Thyroid gland (tissue), 4 donors: Measurements from ENCODE around the gene ZC3H7B. TPM values are rescaled to one million over a fixed set of nuclear protein-coding genes. Genes with fewer than 3 reads are reported as not detected.

Experiments
- DNase-seq, 2 donors: peaks; one replicate each; pipeline ENCODE4 v3.0.0-alpha.2; 2019
- H3K27ac ChIP-seq, 3 donors: fragments of 200-600 bp; sonication (generic); 1 replicate in 2 of 3; 2 replicates in 1 of 3; pipeline ENCODE4 v1.5.1; 2016 to 2019; ENCODE audit warnings: mild to moderate bottlenecking in 1 of 3, moderate library complexity in 1 of 3
- H3K27me3 ChIP-seq: fragments of 200-600 bp; sonication (generic); one replicate; pipeline ENCODE4 v1.5.1; 2019
- H3K36me3 ChIP-seq, 2 donors: fragments of 200-600 bp; sonication (generic); one replicate each; pipeline ENCODE4 v1.5.1; 2016 to 2019
- H3K4me1 ChIP-seq, 2 donors: fragments of 200-600 bp; sonication (generic); one replicate each; pipeline ENCODE4 v1.5.1; 2017 to 2019
- H3K4me3 ChIP-seq, 3 donors: fragments of 200-600 bp; sonication (generic); replicated peaks in 1 of 3; 1 replicate in 2 of 3; 2 replicates in 1 of 3; pipeline ENCODE4 v1.5.1; 2016; ENCODE audit warnings: mild to moderate bottlenecking in 1 of 3
- H3K9me3 ChIP-seq: fragments of 200-600 bp; sonication (generic); one replicate; pipeline ENCODE4 v1.5.1; 2017
- POLR2A ChIP-seq, 2 donors: fragments of 450-650 bp; IDR thresholded peaks; one replicate each; pipeline ENCODE4 v1.6.1; 2017; ENCODE audit warnings: antibody characterized with exemption in 2 of 2, mild to moderate bottlenecking in 2 of 2, moderate library complexity in 1 of 2
- WGBS, 2 donors: methylation state at CpG; one replicate each; pipeline ENCODE4 v1.1.5; 2017; 5-methylcytosine and 5-hydroxymethylcytosine counted together
- intact Hi-C: fragments of 100-400 bp; cut with DNase I; formaldehyde crosslinking; loops from one replicate; pipeline ENCODE4 v1.15.1; 2023
- total RNA-seq, 4 donors: library from RNA; depleted of rRNA; stranded (reverse); fragments of >200 nt; gene quantifications; one replicate each; pipeline ENCODE4 v1.2.3, GENCODE V29; 2016
- TF ChIP-seq, protein P1 (sequence below), 6 experiments: fragments of 200-600 bp in 3 of 6; fragments of 450-650 bp in 3 of 6; sonication (generic) in 3 of 6; IDR thresholded peaks; one replicate each; pipeline ENCODE4 v1.5.1; 2016 to 2019; ENCODE audit warnings: antibody characterized with exemption in 6 of 6, mild to moderate bottlenecking in 2 of 6, inconsistent platforms in 1 of 6, moderate library complexity in 1 of 6

ZC3H7B gene
- total RNA-seq, 4 donors from 2014 or later = 77.7 to 100 (median 88.7) TPM

GRCh38 chr22:41311487-41311886 lies 10.2 kb downstream of the ZC3H7B start:
- H3K27me3 ChIP-seq = no peaks in the 10 kb centered on the region
- no peak overlapping the region for H3K27ac ChIP-seq
- H3K36me3 ChIP-seq = no peaks in the 10 kb centered on the region
- intact Hi-C loops = no loop called here
- TF ChIP-seq, protein P1, sequence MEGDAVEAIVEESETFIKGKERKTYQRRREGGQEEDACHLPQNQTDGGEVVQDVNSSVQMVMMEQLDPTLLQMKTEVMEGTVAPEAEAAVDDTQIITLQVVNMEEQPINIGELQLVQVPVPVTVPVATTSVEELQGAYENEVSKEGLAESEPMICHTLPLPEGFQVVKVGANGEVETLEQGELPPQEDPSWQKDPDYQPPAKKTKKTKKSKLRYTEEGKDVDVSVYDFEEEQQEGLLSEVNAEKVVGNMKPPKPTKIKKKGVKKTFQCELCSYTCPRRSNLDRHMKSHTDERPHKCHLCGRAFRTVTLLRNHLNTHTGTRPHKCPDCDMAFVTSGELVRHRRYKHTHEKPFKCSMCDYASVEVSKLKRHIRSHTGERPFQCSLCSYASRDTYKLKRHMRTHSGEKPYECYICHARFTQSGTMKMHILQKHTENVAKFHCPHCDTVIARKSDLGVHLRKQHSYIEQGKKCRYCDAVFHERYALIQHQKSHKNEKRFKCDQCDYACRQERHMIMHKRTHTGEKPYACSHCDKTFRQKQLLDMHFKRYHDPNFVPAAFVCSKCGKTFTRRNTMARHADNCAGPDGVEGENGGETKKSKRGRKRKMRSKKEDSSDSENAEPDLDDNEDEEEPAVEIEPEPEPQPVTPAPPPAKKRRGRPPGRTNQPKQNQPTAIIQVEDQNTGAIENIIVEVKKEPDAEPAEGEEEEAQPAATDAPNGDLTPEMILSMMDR (IDR thresholded peaks at IDR 0.05) = no peak
- no peak for TF ChIP-seq POLR2A (IDR thresholded peaks at IDR 0.05)
- peaks cover 6 to 20% of the 10 kb centered on the region in 2 donors for H3K4me1 ChIP-seq
- 95 to 97% methylated on average over 5 of the region's 5 CpGs for WGBS, 2 donors
- H3K9me3 ChIP-seq = no peaks in the 10 kb centered on the region
- no peak for DNase-seq
- no peak overlapping the region for H3K4me3 ChIP-seq

DNA sequence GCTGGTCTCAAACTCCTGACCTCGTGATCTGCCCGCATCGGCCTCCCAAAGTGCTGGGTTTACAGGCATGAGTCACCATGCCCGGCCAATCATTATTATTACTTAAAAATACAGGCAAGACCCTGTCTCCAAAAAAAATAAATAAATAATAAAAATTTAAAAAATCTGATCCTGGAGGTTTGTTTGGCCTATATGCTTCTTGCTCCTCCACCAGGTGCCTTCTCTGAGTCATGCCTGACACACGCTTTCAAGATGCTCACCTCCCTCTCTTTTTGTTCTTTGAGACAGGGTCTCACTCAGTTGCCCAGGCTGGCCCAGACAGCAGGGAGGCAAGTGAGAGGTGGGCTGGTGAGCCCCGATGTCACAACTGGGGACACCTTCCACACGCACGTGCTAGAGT lies 13.5 kb downstream of the ZC3H7B start:
- H3K4me3 ChIP-seq = no peak overlapping the region
- intact Hi-C loops = no loop called here
- H3K27ac ChIP-seq = no peak overlapping the region
- 95 to 98% methylated on average over 8 of the region's 8 CpGs for WGBS, 2 donors
- H3K9me3 ChIP-seq = no peaks in the 10 kb centered on the region
- H3K4me1 ChIP-seq = peaks cover 14 to 22% of the 10 kb centered on the region in 2 donors
- DNase-seq = no peak
- H3K36me3 ChIP-seq = no peaks in the 10 kb centered on the region
- no peaks in the 10 kb centered on the region for H3K27me3 ChIP-seq
- TF ChIP-seq POLR2A (IDR thresholded peaks at IDR 0.05) = no peak
- TF ChIP-seq, protein P1 (IDR thresholded peaks at IDR 0.05) = no peak

DNA sequence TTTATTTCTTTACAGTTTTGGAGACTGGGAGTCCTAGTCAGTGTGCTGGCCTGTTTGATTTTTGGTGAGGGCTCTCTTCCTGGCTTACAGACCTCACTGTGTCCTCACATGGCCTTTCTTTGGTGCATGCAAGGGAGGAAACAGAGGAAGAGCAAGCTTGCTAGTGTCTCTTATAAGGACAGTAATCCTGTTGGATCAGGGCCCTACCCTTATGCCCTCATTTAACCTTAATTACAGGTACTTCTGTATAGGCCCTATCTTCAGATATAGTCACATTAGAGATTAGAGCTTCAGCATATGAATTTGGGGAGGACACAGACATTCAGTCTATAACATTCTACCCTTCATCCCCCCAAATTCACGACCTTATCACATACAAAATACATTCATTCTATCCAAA lies 14.3 kb downstream of the ZC3H7B start:
- intact Hi-C loops = no loop called here
- Histone ChIP-seq H3K4me3 (no peak overlapping the region), H3K36me3 (no peaks in the 10 kb centered on the region), H3K27ac (peak overlapping the region in 1 of 3 donors; percentile 26), H3K27me3 (no peaks in the 10 kb centered on the region), H3K9me3 (no peaks in the 10 kb centered on the region), H3K4me1 (peaks cover 14 to 23% of the 10 kb centered on the region in 2 donors)
- 75 to 91% methylated on average over 1 of the region's 1 CpG for WGBS, 2 donors
- TF ChIP-seq, protein P1 (IDR thresholded peaks at IDR 0.05) = no peak
- TF ChIP-seq POLR2A (IDR thresholded peaks at IDR 0.05) = no peak
- DNase-seq = no peak

- Histone ChIP-seq H3K27me3 (no peaks in the 10 kb centered on the region), H3K4me3 (no peak overlapping the region), H3K4me1 (peaks cover 16 to 25% of the 10 kb centered on the region in 2 donors), H3K9me3 (no peaks in the 10 kb centered on the region), H3K27ac (peak overlapping the region in 2 of 3 donors; percentile 82 to 85), H3K36me3 (peaks cover 5 to 17% of the 10 kb centered on the region in 2 donors)
- intact Hi-C loops = no loop called here
- TF ChIP-seq, protein P1 (IDR thresholded peaks at IDR 0.05) = no peak
- TF ChIP-seq POLR2A (IDR thresholded peaks at IDR 0.05) = no peak
- peak; percentile 50 to 52 for DNase-seq
- WGBS, 2 donors = 83 to 88% methylated on average over 14 to 15 of the region's 16 CpGs
These were observed 19.3 kb downstream of the ZC3H7B start for GRCh38 chr22:41320416-41321240.

- no peak for TF ChIP-seq POLR2A (IDR thresholded peaks at IDR 0.05)
- TF ChIP-seq, protein P1 (IDR thresholded peaks at IDR 0.05) = no peak
- peaks cover 7 to 10% of the 10 kb centered on the region in 2 donors for H3K4me1 ChIP-seq
- H3K4me3 ChIP-seq = no peak overlapping the region
- peaks cover 33 to 55% of the 10 kb centered on the region in 2 donors for H3K36me3 ChIP-seq
- no peaks in the 10 kb centered on the region for H3K27me3 ChIP-seq
- H3K27ac ChIP-seq = peak overlapping the region in 1 of 3 donors; percentile 30
- no peak for DNase-seq
- WGBS, 2 donors = 86 to 93% methylated on average over 5 of the region's 5 CpGs
- intact Hi-C loops = no loop called here
- H3K9me3 ChIP-seq = no peaks in the 10 kb centered on the region
These were observed 23.6 kb downstream of the ZC3H7B start for GRCh38 chr22:41324821-41325528.
